GM12878 (cell line): Measurements from ENCODE around the gene HNMT.

Experiments used
- CTCF ChIP-seq, 3 experiments: IDR thresholded peaks in 2 of 3; conservative IDR thresholded peaks in 1 of 3; 2 replicates each; pipeline ENCODE4 v1.5.1; 2011; ENCODE audit warnings: low read depth in 3 of 3, low read length in 3 of 3, mild to moderate bottlenecking in 3 of 3, control low read depth in 2 of 3, moderate library complexity in 2 of 3, inconsistent platforms in 1 of 3, mixed read lengths in 1 of 3; ENCODE audit not compliant: control insufficient read depth in 2 of 3, insufficient read depth in 1 of 3; ENCODE audit errors: extremely low read depth in 1 of 3
- EZH2 ChIP-seq: IDR thresholded peaks from 2 replicates; pipeline ENCODE4 v1.6.1; 2012; ENCODE audit warnings: low read depth, mild to moderate bottlenecking, control low read depth, inconsistent platforms, low read length, borderline replicate concordance; ENCODE audit not compliant: control insufficient read depth
- PRDM15 ChIP-seq: fragments of 450-650 bp; formaldehyde crosslinking; IDR thresholded peaks from 2 replicates; pipeline ENCODE4 v1.4.0; 2020; ENCODE audit warnings: mild to moderate bottlenecking, moderate library complexity
- SP1 ChIP-seq: IDR thresholded peaks from one replicate; pipeline ENCODE4 v1.6.1; 2011; ENCODE audit warnings: low read depth, low read length
- SUPT20H ChIP-seq: IDR thresholded peaks from 2 replicates; pipeline ENCODE4 v1.6.1; 2011; ENCODE audit warnings: low read depth, mild to moderate bottlenecking, low read length, moderate library complexity, borderline replicate concordance; ENCODE audit not compliant: control insufficient read depth
- TAF1 ChIP-seq: IDR thresholded peaks from 2 replicates; pipeline ENCODE4 v1.6.1; 2011; ENCODE audit warnings: mild to moderate bottlenecking, low read depth, low read length, borderline replicate concordance
- TCF7 ChIP-seq: IDR thresholded peaks from 2 replicates; pipeline ENCODE4 v1.6.1; 2014; ENCODE audit warnings: antibody characterized with exemption, borderline replicate concordance
- YY1 ChIP-seq: IDR thresholded peaks from 2 replicates; pipeline ENCODE4 v1.6.1; 2011; ENCODE audit warnings: low read depth, mild to moderate bottlenecking, low read length

- TF ChIP-seq TCF7 (no peak), YY1 (no peak), TAF1 (no peak), SUPT20H (no peak), CTCF (IDR thresholded peaks at IDR 0.05 in 2 of 3, conservative IDR thresholded peaks at IDR 0.05 in 1 of 3; ENCODE audit: control insufficient read depth in 2 of 3, extremely low read depth in 1 of 3, insufficient read depth in 1 of 3, low read depth in 3 of 3, low read length in 3 of 3) (no peak), SP1 (no peak), EZH2 (no peak), PRDM15 (no peak)
Observed at GRCh38 chr2:137961602-137962001, 2.7 kb upstream of the HNMT start.
